GM23338 (cell line): ENCODE data around the gene MYO15B. TPM values are rescaled to one million over a fixed set of nuclear protein-coding genes. Genes with fewer than 3 reads are reported as not detected.

Experiments
- ATAC-seq: fragments of 200-7000 bp; cut with Tn5 transposase; 3 replicates; pipeline ENCODE4 v1.9.1; 2020
- DNase-seq: peaks from one replicate; pipeline ENCODE4 v3.0.0-alpha.2; 2015; ENCODE audit warnings: low spot score
- H2AFZ ChIP-seq: fragments of 200-600 bp; sonication (generic); 2 replicates; pipeline ENCODE4 v1.8.0; 2016; ENCODE audit warnings: antibody characterized with exemption, mild to moderate bottlenecking, moderate library complexity
- H3F3A ChIP-seq: fragments of 200-600 bp; sonication (generic); replicated peaks from 2 replicates; pipeline ENCODE4 v1.8.0; 2017; ENCODE audit warnings: antibody characterized with exemption, mixed run types, low read depth
- H3K27ac ChIP-seq: fragments of 200-600 bp; sonication (generic); 2 replicates; pipeline ENCODE4 v1.6.1; 2016; ENCODE audit warnings: low read depth
- H3K27me3 ChIP-seq: fragments of 200-600 bp; sonication (generic); 2 replicates; pipeline ENCODE4 v1.8.0; 2016; ENCODE audit warnings: mild to moderate bottlenecking, mixed run types, moderate library complexity; ENCODE audit not compliant: insufficient read depth
- H3K36me3 ChIP-seq: fragments of 200-600 bp; sonication (generic); 2 replicates; pipeline ENCODE4 v1.8.0; 2016; ENCODE audit warnings: mild to moderate bottlenecking; ENCODE audit not compliant: insufficient read depth
- H3K4me1 ChIP-seq: fragments of 200-600 bp; sonication (generic); 2 replicates; pipeline ENCODE4 v1.8.0; 2016; ENCODE audit warnings: mild to moderate bottlenecking, moderate library complexity; ENCODE audit not compliant: insufficient read depth
- H3K4me2 ChIP-seq: fragments of 200-600 bp; sonication (generic); 2 replicates; pipeline ENCODE4 v1.7.1; 2017; ENCODE audit warnings: mixed run types
- H3K4me3 ChIP-seq: fragments of 200-600 bp; sonication (generic); 2 replicates; pipeline ENCODE4 v1.6.1; 2016; ENCODE audit warnings: mixed run types
- H3K79me2 ChIP-seq: fragments of 200-600 bp; sonication (generic); replicated peaks from 2 replicates; pipeline ENCODE4 v1.8.0; 2017; ENCODE audit warnings: mild to moderate bottlenecking; ENCODE audit not compliant: insufficient read depth
- H3K9me2 ChIP-seq: fragments of 200-600 bp; sonication (generic); 2 replicates; pipeline ENCODE4 v1.8.0; 2017; ENCODE audit not compliant: insufficient read depth
- H4K20me1 ChIP-seq: fragments of 200-600 bp; sonication (generic); replicated peaks from 2 replicates; pipeline ENCODE4 v1.8.0; 2017; ENCODE audit warnings: mild to moderate bottlenecking; ENCODE audit not compliant: insufficient read depth
- H3K27ac Mint-ChIP-seq: 2 replicates; pipeline ENCODE4 v1.8.0; 2020; ENCODE audit warnings: inconsistent platforms, mild to moderate bottlenecking, moderate library complexity, mixed read lengths
- H3K27me3 Mint-ChIP-seq: 3 replicates; pipeline ENCODE4 v1.8.0; 2022; ENCODE audit warnings: low read depth, mild to moderate bottlenecking, moderate library complexity, mixed read lengths, inconsistent platforms; ENCODE audit not compliant: insufficient read depth, poor library complexity
- H3K36me3 Mint-ChIP-seq: 3 replicates; pipeline ENCODE4 v1.8.0; 2021; ENCODE audit warnings: low read depth, mild to moderate bottlenecking, inconsistent platforms, moderate library complexity, mixed read lengths
- H3K4me1 Mint-ChIP-seq: 3 replicates; pipeline ENCODE4 v1.8.0; 2020; ENCODE audit warnings: mild to moderate bottlenecking, inconsistent platforms, mixed read lengths
- H3K4me3 Mint-ChIP-seq: 3 replicates; pipeline ENCODE4 v1.8.0; 2021; ENCODE audit warnings: moderate library complexity, mild to moderate bottlenecking, inconsistent platforms, mixed read lengths
- H3K9me3 Mint-ChIP-seq: 3 replicates; pipeline ENCODE4 v1.8.0; 2020; ENCODE audit warnings: moderate library complexity, mild to moderate bottlenecking, inconsistent platforms, mixed read lengths
- EZH2 ChIP-seq: fragments of 200-600 bp; sonication (generic); IDR thresholded peaks from one replicate; pipeline ENCODE4 v1.8.0; 2017; ENCODE audit warnings: antibody characterized with exemption, mild to moderate bottlenecking, low read depth; ENCODE audit not compliant: unreplicated experiment
- JUNB ChIP-seq: IDR thresholded peaks from one replicate; pipeline ENCODE4 v1.6.1; 2016; ENCODE audit warnings: antibody characterized with exemption; ENCODE audit not compliant: unreplicated experiment
- POLR2AphosphoS5 ChIP-seq: IDR thresholded peaks from 2 replicates; pipeline ENCODE4 v1.6.1; 2016; ENCODE audit warnings: antibody characterized with exemption, low read depth
- STAT1 ChIP-seq: IDR thresholded peaks from one replicate; pipeline ENCODE4 v1.6.1; 2016; ENCODE audit warnings: antibody characterized with exemption; ENCODE audit not compliant: unreplicated experiment
- ZNF331 ChIP-seq: fragments of 250-450 bp; sonication (Bioruptor Pico); IDR thresholded peaks from 2 replicates; pipeline ENCODE4 v1.5.0; 2020; ENCODE audit warnings: low read depth, mild to moderate bottlenecking, moderate library complexity
- polyA plus RNA-seq: library from polyadenylated mRNA; unstranded; fragments of >200 nt; fragmentation: Nextera tagmentation; extraction: Ambion mirVana; gene quantifications from 2 replicates; pipeline ENCODE4 v1.2.1, GENCODE V29; 2016
- total RNA-seq: library from RNA; depleted of rRNA; stranded (reverse); fragments of >200 nt; shearing (Covaris generic); gene quantifications from 2 replicates; pipeline ENCODE4 v1.2.3, GENCODE V29; 2014
- TF ChIP-seq, protein P1 (sequence below), 2 experiments: fragments of 200-600 bp in 1 of 2; sonication (generic) in 1 of 2; conservative IDR thresholded peaks; 2 replicates each; pipeline versions ENCODE4 v1.5.1 to v1.6.1; 2016 to 2017; ENCODE audit warnings: antibody characterized with exemption in 2 of 2, low read depth in 2 of 2, mild to moderate bottlenecking in 2 of 2, moderate library complexity in 1 of 2
- TF ChIP-seq, protein P2 (sequence below): IDR thresholded peaks from one replicate; pipeline ENCODE4 v1.6.1; 2018; ENCODE audit warnings: antibody characterized with exemption; ENCODE audit not compliant: unreplicated experiment
- TF ChIP-seq, protein P3 (sequence below): fragments of 250-450 bp; sonication (Bioruptor Pico); IDR thresholded peaks from 2 replicates; pipeline ENCODE4 v1.5.0; 2020; ENCODE audit warnings: mild to moderate bottlenecking, moderate library complexity

Gene MYO15B
- total and polyA plus RNA-seq, 2 experiments from 2014 or later: 6.6 to 12.4 TPM

DNA sequence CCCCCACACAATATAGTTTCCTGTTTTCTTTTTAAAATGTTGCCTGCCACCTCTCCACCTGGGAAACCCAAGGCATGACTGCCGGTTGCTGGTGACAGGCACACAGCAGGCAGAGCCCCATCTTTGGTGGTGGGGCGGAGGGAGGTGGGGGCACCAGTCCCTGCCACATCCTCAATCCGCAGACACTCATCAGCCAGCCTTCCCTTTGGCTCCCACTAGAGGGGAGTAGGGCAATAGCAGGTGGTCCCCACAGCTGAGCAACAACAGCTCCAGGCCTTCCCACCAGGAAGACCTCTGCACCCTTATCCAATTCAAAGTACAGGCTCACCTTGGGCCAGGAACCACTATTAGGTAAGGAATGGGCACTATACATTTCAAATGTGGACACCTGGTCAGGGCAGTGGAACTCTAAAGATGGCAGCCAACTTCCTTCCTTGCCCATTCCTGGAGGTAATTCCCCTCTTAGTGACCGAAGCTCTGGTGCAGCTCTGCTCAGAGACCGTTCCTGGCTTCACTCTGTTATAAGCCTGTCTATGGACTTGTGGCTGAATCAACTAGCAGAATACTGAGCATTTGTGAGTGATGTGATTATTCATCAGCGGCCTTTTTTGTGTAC is 65.4 kb downstream of the MYO15B start:
- no peaks in the 10 kb centered on the region; the same call in 2 of the 3 replicates for H3K4me1 Mint-ChIP-seq
- DNase-seq (peak; percentile 84), ATAC-seq (peak; percentile 100)
- TF ChIP-seq, protein P1, sequence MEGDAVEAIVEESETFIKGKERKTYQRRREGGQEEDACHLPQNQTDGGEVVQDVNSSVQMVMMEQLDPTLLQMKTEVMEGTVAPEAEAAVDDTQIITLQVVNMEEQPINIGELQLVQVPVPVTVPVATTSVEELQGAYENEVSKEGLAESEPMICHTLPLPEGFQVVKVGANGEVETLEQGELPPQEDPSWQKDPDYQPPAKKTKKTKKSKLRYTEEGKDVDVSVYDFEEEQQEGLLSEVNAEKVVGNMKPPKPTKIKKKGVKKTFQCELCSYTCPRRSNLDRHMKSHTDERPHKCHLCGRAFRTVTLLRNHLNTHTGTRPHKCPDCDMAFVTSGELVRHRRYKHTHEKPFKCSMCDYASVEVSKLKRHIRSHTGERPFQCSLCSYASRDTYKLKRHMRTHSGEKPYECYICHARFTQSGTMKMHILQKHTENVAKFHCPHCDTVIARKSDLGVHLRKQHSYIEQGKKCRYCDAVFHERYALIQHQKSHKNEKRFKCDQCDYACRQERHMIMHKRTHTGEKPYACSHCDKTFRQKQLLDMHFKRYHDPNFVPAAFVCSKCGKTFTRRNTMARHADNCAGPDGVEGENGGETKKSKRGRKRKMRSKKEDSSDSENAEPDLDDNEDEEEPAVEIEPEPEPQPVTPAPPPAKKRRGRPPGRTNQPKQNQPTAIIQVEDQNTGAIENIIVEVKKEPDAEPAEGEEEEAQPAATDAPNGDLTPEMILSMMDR (conservative IDR thresholded peaks at IDR 0.05; ENCODE audit: low read depth in 2 of 2): peak; percentile 82 to 90
- TF ChIP-seq POLR2AphosphoS5 (no peak), STAT1 (no peak), ZNF331 (CRISPR knock-in tag) (no peak), EZH2 (no peak), JUNB (no peak)
- TF ChIP-seq, protein P2, sequence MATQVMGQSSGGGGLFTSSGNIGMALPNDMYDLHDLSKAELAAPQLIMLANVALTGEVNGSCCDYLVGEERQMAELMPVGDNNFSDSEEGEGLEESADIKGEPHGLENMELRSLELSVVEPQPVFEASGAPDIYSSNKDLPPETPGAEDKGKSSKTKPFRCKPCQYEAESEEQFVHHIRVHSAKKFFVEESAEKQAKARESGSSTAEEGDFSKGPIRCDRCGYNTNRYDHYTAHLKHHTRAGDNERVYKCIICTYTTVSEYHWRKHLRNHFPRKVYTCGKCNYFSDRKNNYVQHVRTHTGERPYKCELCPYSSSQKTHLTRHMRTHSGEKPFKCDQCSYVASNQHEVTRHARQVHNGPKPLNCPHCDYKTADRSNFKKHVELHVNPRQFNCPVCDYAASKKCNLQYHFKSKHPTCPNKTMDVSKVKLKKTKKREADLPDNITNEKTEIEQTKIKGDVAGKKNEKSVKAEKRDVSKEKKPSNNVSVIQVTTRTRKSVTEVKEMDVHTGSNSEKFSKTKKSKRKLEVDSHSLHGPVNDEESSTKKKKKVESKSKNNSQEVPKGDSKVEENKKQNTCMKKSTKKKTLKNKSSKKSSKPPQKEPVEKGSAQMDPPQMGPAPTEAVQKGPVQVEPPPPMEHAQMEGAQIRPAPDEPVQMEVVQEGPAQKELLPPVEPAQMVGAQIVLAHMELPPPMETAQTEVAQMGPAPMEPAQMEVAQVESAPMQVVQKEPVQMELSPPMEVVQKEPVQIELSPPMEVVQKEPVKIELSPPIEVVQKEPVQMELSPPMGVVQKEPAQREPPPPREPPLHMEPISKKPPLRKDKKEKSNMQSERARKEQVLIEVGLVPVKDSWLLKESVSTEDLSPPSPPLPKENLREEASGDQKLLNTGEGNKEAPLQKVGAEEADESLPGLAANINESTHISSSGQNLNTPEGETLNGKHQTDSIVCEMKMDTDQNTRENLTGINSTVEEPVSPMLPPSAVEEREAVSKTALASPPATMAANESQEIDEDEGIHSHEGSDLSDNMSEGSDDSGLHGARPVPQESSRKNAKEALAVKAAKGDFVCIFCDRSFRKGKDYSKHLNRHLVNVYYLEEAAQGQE: no peak
- TF ChIP-seq, protein P3, sequence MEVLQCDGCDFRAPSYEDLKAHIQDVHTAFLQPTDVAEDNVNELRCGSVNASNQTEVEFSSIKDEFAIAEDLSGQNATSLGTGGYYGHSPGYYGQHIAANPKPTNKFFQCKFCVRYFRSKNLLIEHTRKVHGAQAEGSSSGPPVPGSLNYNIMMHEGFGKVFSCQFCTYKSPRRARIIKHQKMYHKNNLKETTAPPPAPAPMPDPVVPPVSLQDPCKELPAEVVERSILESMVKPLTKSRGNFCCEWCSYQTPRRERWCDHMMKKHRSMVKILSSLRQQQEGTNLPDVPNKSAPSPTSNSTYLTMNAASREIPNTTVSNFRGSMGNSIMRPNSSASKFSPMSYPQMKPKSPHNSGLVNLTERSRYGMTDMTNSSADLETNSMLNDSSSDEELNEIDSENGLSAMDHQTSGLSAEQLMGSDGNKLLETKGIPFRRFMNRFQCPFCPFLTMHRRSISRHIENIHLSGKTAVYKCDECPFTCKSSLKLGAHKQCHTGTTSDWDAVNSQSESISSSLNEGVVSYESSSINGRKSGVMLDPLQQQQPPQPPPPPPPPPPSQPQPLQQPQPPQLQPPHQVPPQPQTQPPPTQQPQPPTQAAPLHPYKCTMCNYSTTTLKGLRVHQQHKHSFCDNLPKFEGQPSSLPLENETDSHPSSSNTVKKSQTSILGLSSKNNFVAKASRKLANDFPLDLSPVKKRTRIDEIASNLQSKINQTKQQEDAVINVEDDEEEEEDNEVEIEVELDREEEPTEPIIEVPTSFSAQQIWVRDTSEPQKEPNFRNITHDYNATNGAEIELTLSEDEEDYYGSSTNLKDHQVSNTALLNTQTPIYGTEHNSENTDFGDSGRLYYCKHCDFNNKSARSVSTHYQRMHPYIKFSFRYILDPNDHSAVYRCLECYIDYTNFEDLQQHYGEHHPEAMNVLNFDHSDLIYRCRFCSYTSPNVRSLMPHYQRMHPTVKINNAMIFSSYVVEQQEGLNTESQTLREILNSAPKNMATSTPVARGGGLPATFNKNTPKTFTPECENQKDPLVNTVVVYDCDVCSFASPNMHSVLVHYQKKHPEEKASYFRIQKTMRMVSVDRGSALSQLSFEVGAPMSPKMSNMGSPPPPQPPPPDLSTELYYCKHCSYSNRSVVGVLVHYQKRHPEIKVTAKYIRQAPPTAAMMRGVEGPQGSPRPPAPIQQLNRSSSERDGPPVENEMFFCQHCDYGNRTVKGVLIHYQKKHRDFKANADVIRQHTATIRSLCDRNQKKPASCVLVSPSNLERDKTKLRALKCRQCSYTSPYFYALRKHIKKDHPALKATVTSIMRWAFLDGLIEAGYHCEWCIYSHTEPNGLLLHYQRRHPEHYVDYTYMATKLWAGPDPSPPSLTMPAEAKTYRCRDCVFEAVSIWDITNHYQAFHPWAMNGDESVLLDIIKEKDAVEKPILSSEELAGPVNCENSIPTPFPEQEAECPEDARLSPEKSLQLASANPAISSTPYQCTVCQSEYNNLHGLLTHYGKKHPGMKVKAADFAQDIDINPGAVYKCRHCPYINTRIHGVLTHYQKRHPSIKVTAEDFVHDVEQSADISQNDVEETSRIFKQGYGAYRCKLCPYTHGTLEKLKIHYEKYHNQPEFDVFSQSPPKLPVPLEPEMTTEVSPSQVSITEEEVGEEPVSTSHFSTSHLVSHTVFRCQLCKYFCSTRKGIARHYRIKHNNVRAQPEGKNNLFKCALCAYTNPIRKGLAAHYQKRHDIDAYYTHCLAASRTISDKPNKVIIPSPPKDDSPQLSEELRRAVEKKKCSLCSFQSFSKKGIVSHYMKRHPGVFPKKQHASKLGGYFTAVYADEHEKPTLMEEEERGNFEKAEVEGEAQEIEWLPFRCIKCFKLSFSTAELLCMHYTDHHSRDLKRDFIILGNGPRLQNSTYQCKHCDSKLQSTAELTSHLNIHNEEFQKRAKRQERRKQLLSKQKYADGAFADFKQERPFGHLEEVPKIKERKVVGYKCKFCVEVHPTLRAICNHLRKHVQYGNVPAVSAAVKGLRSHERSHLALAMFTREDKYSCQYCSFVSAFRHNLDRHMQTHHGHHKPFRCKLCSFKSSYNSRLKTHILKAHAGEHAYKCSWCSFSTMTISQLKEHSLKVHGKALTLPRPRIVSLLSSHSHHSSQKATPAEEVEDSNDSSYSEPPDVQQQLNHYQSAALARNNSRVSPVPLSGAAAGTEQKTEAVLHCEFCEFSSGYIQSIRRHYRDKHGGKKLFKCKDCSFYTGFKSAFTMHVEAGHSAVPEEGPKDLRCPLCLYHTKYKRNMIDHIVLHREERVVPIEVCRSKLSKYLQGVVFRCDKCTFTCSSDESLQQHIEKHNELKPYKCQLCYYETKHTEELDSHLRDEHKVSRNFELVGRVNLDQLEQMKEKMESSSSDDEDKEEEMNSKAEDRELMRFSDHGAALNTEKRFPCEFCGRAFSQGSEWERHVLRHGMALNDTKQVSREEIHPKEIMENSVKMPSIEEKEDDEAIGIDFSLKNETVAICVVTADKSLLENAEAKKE (CRISPR knock-in tag): no peak
- peaks cover 46% of the 10 kb centered on the region for H3K36me3 Mint-ChIP-seq
- Histone ChIP-seq H3K36me3 (no peaks in the 10 kb centered on the region; the same call in 1 of the 2 replicates), H3K9me2 (no peaks in the 10 kb centered on the region), H3K4me2 (no peak overlapping the region), H3K27me3 (no peaks in the 10 kb centered on the region), H3K4me1 (no peaks in the 10 kb centered on the region; the same call in 1 of the 2 replicates), H2AFZ (no peak overlapping the region), H3K79me2 (no peaks in the 10 kb centered on the region), H3K4me3 (no peak overlapping the region), H3F3A (0 out of 2 replicates have a peak, but pooled peaks cover 3% of the 10 kb centered on the region), H4K20me1 (no peaks in the 10 kb centered on the region), H3K27ac (no peak overlapping the region)
- H3K9me3 Mint-ChIP-seq: no peaks in the 10 kb centered on the region
- H3K4me3 Mint-ChIP-seq: no peak overlapping the region
- H3K27ac Mint-ChIP-seq: no peak overlapping the region
- H3K27me3 Mint-ChIP-seq: no peaks in the 10 kb centered on the region
